ENCODE results near the gene PAX5.

DNA sequence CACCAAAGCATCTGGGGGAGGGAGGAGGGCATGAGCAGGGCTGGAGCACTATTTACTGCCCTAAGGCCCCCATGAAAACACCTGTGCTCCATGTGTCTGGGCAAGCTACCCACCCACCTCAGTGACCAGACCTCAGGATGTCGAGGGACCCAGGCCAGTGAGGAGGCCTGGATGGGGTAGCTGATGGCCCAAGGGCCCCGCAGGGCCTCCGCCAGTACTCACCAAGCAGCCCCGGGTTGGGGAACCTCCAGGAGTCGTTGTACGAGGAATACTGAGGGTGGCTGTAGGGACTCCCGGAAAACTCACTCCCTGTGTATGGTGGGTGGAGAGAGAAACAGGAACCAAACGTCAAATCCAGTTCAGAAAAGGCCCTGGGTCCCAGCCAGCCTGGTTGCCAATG lies 187.4 kb downstream of the PAX5 start:
- no peak for TF ChIP-seq EZH2 (IDR thresholded peaks at IDR 0.05; ENCODE audit: borderline replicate concordance, low read depth, low read length, severe bottlenecking)
- TF ChIP-seq, protein P1, sequence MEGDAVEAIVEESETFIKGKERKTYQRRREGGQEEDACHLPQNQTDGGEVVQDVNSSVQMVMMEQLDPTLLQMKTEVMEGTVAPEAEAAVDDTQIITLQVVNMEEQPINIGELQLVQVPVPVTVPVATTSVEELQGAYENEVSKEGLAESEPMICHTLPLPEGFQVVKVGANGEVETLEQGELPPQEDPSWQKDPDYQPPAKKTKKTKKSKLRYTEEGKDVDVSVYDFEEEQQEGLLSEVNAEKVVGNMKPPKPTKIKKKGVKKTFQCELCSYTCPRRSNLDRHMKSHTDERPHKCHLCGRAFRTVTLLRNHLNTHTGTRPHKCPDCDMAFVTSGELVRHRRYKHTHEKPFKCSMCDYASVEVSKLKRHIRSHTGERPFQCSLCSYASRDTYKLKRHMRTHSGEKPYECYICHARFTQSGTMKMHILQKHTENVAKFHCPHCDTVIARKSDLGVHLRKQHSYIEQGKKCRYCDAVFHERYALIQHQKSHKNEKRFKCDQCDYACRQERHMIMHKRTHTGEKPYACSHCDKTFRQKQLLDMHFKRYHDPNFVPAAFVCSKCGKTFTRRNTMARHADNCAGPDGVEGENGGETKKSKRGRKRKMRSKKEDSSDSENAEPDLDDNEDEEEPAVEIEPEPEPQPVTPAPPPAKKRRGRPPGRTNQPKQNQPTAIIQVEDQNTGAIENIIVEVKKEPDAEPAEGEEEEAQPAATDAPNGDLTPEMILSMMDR (IDR thresholded peaks at IDR 0.05; ENCODE audit: borderline replicate concordance, extremely low read depth, low read length, poor library complexity, severe bottlenecking) = no peak
